WTC11 (cell line): Measurements from ENCODE around the gene DLGAP4. TPM values are rescaled to one million over a fixed set of nuclear protein-coding genes. Genes with fewer than 3 reads are reported as not detected.

Experiments used
- ATAC-seq: fragments of 200-7000 bp; cut with Tn5 transposase; 2 replicates; pipeline ENCODE4 v1.10.0; 2021; ENCODE audit warnings: mild to moderate bottlenecking, moderate library complexity
- CTCF ChIA-PET: fragments of 300-600 bp; sonication (Branson Sonifier 250); formaldehyde crosslinking; loops from one replicate; lab custom pipeline; 2021; ENCODE audit warnings: antibody characterized with exemption; lab: Charles Lee
- POLR2A ChIA-PET: fragments of 350-600 bp; sonication (Branson Sonifier 250); formaldehyde crosslinking; loops from one replicate; lab custom pipeline; 2021; ENCODE audit warnings: antibody characterized with exemption; lab: Charles Lee
- DNase-seq: peaks from one replicate; pipeline ENCODE4 v3.0.0; 2021; ENCODE audit warnings: low spot score
- H3K27ac Mint-ChIP-seq: 2 replicates; pipeline ENCODE4 v1.8.0; 2021; ENCODE audit warnings: mixed read lengths
- H3K27me3 Mint-ChIP-seq: 2 replicates; pipeline ENCODE4 v1.8.0; 2021; ENCODE audit warnings: low read depth, mild to moderate bottlenecking, moderate library complexity, mixed read lengths
- H3K36me3 Mint-ChIP-seq: 2 replicates; pipeline ENCODE4 v1.8.0; 2021; ENCODE audit warnings: mixed read lengths
- H3K4me1 Mint-ChIP-seq: 2 replicates; pipeline ENCODE4 v1.8.0; 2022; ENCODE audit warnings: mixed read lengths
- H3K4me3 Mint-ChIP-seq: 2 replicates; pipeline ENCODE4 v1.8.0; 2021; ENCODE audit warnings: mild to moderate bottlenecking, moderate library complexity, mixed read lengths
- H3K9me3 Mint-ChIP-seq: 2 replicates; pipeline ENCODE4 v1.8.0; 2021; ENCODE audit warnings: mixed read lengths
- CREM ChIP-seq: sonication (generic); formaldehyde crosslinking; IDR thresholded peaks from 2 replicates; pipeline ENCODE4 v1.8.1; 2022; ENCODE audit warnings: mild to moderate bottlenecking, missing genetic modification reagents, moderate library complexity
- EMX1 ChIP-seq: fragments of 250-450 bp; sonication (Bioruptor Pico); IDR thresholded peaks from 2 replicates; pipeline ENCODE4 v1.8.0; 2021; ENCODE audit warnings: mild to moderate bottlenecking
- ESRRA ChIP-seq: sonication (generic); formaldehyde crosslinking; IDR thresholded peaks from 2 replicates; pipeline ENCODE4 v1.8.1; 2022; ENCODE audit warnings: mild to moderate bottlenecking, missing genetic modification reagents, borderline replicate concordance
- FOXJ3 ChIP-seq: sonication (generic); formaldehyde crosslinking; IDR thresholded peaks from 2 replicates; pipeline ENCODE4 v1.9.0; 2021; ENCODE audit warnings: missing genetic modification reagents, mild to moderate bottlenecking, borderline replicate concordance
- NFE2L1 ChIP-seq: sonication (generic); formaldehyde crosslinking; IDR thresholded peaks from 2 replicates; pipeline ENCODE4 v1.8.1; 2023; ENCODE audit warnings: missing genetic modification reagents
- OVOL2 ChIP-seq: fragments of 250-450 bp; sonication (Bioruptor Pico); IDR thresholded peaks from 2 replicates; pipeline ENCODE4 v1.9.0; 2021; ENCODE audit warnings: mild to moderate bottlenecking, borderline replicate concordance
- SP1 ChIP-seq: sonication (generic); formaldehyde crosslinking; conservative IDR thresholded peaks from 2 replicates; pipeline ENCODE4 v1.8.1; 2022; ENCODE audit warnings: missing genetic modification reagents
- TEAD1 ChIP-seq: sonication (generic); formaldehyde crosslinking; IDR thresholded peaks from 2 replicates; pipeline ENCODE4 v1.8.0; 2022; ENCODE audit warnings: mild to moderate bottlenecking, missing genetic modification reagents
- ZNF232 ChIP-seq: sonication (generic); formaldehyde crosslinking; IDR thresholded peaks from 2 replicates; pipeline ENCODE4 v1.8.0; 2022; ENCODE audit warnings: mild to moderate bottlenecking, missing genetic modification reagents
- ZNF671 ChIP-seq: fragments of 250-450 bp; sonication (Bioruptor Pico); IDR thresholded peaks from 2 replicates; pipeline ENCODE4 v1.8.0; 2021; ENCODE audit warnings: mild to moderate bottlenecking
- total RNA-seq: library from RNA; stranded (reverse); gene quantifications from 3 replicates; pipeline ENCODE4 v1.2.3, GENCODE V29; 2021
- TF ChIP-seq, protein P1 (sequence below): sonication (generic); formaldehyde crosslinking; IDR thresholded peaks from 2 replicates; pipeline ENCODE4 v1.8.0; 2023; ENCODE audit warnings: missing genetic modification reagents, mild to moderate bottlenecking, borderline replicate concordance
- TF ChIP-seq, protein P2 (sequence below): sonication (generic); formaldehyde crosslinking; IDR thresholded peaks from 2 replicates; pipeline ENCODE4 v1.8.0; 2023; ENCODE audit warnings: missing genetic modification reagents
- TF ChIP-seq, protein P3 (sequence below): fragments of 200-600 bp; IDR thresholded peaks from 2 replicates; pipeline ENCODE4 v1.8.0; 2022; ENCODE audit warnings: antibody characterized with exemption
- TF ChIP-seq, protein P4 (sequence below): sonication (generic); formaldehyde crosslinking; IDR thresholded peaks from 2 replicates; pipeline ENCODE4 v1.8.1; 2022; ENCODE audit warnings: missing genetic modification reagents, borderline replicate concordance
- TF ChIP-seq, protein P5 (sequence below): sonication (generic); formaldehyde crosslinking; IDR thresholded peaks from 2 replicates; pipeline ENCODE4 v1.8.1; 2023; ENCODE audit warnings: mild to moderate bottlenecking, missing genetic modification reagents

Gene DLGAP4
- total RNA-seq, 1 experiment from 2014 or later = 52.6 TPM

DNA sequence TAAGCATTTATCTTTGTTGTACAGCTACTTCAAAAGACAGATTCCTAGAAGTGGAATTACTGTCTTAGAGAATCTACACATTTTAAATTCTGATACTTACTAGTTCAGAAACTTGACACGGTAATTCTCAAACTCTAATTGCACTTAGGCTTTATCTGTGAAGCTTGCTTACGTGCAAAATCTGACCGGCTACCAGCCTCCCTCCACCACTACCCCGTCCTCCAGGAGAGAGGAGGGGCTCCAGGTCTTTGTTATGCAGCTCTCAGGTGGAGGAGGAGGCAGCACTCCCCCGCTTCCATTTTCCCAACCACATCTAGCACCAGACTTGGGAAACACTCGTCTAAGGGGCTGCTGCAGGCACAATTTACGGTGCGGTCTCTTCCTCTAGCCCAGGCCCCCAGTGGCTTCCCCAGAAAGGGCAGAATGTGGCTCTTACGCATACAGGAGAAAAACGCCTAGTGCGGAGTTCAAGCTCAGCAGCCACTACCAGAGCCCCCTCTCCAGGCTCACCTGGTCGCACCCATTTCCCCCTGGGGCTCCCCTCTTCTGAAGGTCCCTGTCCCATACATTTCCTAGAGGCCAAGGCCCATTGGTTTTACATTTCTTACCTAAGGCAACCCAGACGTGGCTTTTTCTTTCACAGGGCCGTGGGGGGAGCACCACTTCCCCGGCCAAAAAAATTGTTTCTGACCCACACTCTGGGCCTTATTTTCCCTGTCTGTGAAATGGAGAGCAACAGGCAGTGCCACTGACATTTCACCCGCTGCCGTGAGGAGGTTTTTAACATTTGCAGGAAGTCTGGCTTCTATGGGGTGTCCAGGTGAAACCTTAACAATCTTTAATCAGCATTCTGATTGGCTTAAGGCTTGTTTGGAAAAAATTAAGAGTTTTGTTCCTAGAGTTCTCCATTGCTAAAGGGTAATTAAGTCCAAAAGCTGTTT lies 265.7 kb downstream of the DLGAP4 start (continued):
- TF ChIP-seq TEAD1 (CRISPR knock-in tag) = peak; percentile 16; the same call in 1 of the 2 replicates
- TF ChIP-seq ZNF671 (CRISPR knock-in tag) = no peak
- TF ChIP-seq ESRRA (CRISPR knock-in tag) = no peak
- TF ChIP-seq, protein P1, sequence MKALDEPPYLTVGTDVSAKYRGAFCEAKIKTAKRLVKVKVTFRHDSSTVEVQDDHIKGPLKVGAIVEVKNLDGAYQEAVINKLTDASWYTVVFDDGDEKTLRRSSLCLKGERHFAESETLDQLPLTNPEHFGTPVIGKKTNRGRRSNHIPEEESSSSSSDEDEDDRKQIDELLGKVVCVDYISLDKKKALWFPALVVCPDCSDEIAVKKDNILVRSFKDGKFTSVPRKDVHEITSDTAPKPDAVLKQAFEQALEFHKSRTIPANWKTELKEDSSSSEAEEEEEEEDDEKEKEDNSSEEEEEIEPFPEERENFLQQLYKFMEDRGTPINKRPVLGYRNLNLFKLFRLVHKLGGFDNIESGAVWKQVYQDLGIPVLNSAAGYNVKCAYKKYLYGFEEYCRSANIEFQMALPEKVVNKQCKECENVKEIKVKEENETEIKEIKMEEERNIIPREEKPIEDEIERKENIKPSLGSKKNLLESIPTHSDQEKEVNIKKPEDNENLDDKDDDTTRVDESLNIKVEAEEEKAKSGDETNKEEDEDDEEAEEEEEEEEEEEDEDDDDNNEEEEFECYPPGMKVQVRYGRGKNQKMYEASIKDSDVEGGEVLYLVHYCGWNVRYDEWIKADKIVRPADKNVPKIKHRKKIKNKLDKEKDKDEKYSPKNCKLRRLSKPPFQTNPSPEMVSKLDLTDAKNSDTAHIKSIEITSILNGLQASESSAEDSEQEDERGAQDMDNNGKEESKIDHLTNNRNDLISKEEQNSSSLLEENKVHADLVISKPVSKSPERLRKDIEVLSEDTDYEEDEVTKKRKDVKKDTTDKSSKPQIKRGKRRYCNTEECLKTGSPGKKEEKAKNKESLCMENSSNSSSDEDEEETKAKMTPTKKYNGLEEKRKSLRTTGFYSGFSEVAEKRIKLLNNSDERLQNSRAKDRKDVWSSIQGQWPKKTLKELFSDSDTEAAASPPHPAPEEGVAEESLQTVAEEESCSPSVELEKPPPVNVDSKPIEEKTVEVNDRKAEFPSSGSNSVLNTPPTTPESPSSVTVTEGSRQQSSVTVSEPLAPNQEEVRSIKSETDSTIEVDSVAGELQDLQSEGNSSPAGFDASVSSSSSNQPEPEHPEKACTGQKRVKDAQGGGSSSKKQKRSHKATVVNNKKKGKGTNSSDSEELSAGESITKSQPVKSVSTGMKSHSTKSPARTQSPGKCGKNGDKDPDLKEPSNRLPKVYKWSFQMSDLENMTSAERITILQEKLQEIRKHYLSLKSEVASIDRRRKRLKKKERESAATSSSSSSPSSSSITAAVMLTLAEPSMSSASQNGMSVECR (CRISPR knock-in tag) = peak; percentile 23; the same call in 1 of the 2 replicates
- TF ChIP-seq SP1 (CRISPR knock-in tag) = peak; percentile 59
- TF ChIP-seq ZNF232 (CRISPR knock-in tag) = 0 out of 2 replicates have a peak, but pooled peaks have one; percentile 39
- TF ChIP-seq, protein P2, sequence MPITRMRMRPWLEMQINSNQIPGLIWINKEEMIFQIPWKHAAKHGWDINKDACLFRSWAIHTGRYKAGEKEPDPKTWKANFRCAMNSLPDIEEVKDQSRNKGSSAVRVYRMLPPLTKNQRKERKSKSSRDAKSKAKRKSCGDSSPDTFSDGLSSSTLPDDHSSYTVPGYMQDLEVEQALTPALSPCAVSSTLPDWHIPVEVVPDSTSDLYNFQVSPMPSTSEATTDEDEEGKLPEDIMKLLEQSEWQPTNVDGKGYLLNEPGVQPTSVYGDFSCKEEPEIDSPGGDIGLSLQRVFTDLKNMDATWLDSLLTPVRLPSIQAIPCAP (CRISPR knock-in tag) = no peak
- no peak for TF ChIP-seq EMX1 (CRISPR knock-in tag)
- TF ChIP-seq, protein P3, sequence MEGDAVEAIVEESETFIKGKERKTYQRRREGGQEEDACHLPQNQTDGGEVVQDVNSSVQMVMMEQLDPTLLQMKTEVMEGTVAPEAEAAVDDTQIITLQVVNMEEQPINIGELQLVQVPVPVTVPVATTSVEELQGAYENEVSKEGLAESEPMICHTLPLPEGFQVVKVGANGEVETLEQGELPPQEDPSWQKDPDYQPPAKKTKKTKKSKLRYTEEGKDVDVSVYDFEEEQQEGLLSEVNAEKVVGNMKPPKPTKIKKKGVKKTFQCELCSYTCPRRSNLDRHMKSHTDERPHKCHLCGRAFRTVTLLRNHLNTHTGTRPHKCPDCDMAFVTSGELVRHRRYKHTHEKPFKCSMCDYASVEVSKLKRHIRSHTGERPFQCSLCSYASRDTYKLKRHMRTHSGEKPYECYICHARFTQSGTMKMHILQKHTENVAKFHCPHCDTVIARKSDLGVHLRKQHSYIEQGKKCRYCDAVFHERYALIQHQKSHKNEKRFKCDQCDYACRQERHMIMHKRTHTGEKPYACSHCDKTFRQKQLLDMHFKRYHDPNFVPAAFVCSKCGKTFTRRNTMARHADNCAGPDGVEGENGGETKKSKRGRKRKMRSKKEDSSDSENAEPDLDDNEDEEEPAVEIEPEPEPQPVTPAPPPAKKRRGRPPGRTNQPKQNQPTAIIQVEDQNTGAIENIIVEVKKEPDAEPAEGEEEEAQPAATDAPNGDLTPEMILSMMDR = no peak
- TF ChIP-seq, protein P4, sequence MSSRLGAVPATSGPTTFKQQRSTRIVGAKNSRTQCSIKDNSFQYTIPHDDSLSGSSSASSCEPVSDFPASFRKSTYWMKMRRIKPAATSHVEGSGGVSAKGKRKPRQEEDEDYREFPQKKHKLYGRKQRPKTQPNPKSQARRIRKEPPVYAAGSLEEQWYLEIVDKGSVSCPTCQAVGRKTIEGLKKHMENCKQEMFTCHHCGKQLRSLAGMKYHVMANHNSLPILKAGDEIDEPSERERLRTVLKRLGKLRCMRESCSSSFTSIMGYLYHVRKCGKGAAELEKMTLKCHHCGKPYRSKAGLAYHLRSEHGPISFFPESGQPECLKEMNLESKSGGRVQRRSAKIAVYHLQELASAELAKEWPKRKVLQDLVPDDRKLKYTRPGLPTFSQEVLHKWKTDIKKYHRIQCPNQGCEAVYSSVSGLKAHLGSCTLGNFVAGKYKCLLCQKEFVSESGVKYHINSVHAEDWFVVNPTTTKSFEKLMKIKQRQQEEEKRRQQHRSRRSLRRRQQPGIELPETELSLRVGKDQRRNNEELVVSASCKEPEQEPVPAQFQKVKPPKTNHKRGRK (CRISPR knock-in tag) = no peak
- 0 out of 2 replicates have a peak, but pooled peaks have one; percentile 27 for TF ChIP-seq CREM (CRISPR knock-in tag)
- no peak for TF ChIP-seq OVOL2 (CRISPR knock-in tag)

DNA sequence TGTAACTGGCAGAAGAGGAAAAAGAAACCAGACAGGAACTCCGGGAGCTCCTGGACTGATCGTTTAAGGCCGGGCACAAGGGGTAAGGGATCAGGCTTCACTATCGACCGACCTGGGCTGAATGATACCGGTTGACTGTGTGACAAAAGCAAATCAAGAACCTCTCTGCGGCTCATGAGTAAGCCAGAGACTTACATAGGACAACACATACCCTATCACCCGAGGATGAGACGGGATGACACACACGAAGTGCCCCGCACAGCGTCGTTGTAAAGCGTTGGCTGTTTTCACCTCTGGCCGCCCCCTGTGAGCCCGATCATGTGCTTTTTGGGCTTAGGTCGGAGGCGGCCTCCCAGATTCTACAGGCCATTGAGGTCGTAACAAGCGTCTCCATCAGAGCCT lies 266.6 kb downstream of the DLGAP4 start:
- peak; percentile 0 for ATAC-seq

More for the DNA sequence above, 266.6 kb downstream of the DLGAP4 start:
- Mint-ChIP-seq H3K27me3 (no peaks in the 10 kb centered on the region), H3K4me3 (peak overlapping the region; percentile 80), H3K9me3 (no peaks in the 10 kb centered on the region), H3K4me1 (peaks cover 59% of the 10 kb centered on the region), H3K36me3 (peaks cover 4% of the 10 kb centered on the region; the same call in 1 of the 2 replicates), H3K27ac (peak overlapping the region; percentile 99)
- CTCF ChIA-PET = interaction anchor here (0.6 to 3.5 kb wide), 17 partner anchors 12 to 1696 kb away, joined by 3 to 32 read pairs (median 4); partner anchors contain the start of genes MYL9, NFS1, RAB5IF and ROMO1
- POLR2A ChIA-PET = interaction anchor here (0.5 to 5.8 kb wide), 6 partner anchors 10 to 262 kb away, joined by 3 to 54 read pairs (median 4); no protein-coding TSS in a partner anchor
- 0 out of 2 replicates have a peak, but pooled peaks have one; percentile 11 for TF ChIP-seq NFE2L1
- no peak; the same call in 1 of the 2 replicates for TF ChIP-seq CREM (CRISPR knock-in tag)
- TF ChIP-seq, protein P5, sequence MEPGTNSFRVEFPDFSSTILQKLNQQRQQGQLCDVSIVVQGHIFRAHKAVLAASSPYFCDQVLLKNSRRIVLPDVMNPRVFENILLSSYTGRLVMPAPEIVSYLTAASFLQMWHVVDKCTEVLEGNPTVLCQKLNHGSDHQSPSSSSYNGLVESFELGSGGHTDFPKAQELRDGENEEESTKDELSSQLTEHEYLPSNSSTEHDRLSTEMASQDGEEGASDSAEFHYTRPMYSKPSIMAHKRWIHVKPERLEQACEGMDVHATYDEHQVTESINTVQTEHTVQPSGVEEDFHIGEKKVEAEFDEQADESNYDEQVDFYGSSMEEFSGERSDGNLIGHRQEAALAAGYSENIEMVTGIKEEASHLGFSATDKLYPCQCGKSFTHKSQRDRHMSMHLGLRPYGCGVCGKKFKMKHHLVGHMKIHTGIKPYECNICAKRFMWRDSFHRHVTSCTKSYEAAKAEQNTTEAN (CRISPR knock-in tag) = 0 out of 2 replicates have a peak, but pooled peaks have one; percentile 19
- no peak for TF ChIP-seq FOXJ3
- TF ChIP-seq, protein P1 (CRISPR knock-in tag) = 0 out of 2 replicates have a peak, but pooled peaks have one; percentile 15
- DNase-seq = no peak
